HFF-Myc (cell line): ENCODE results near the gene VBP1.
"Not testable (repeated sequence)": the region's sequence is repeated elsewhere in the genome, so short reads cannot be mapped to it uniquely, and the experiment has no call there.

Source experiments
- DNase-seq: peaks from one replicate; pipeline ENCODE4 v3.0.0-alpha.2; 2011; ENCODE audit warnings: low read depth; ENCODE audit errors: extremely low read depth
- H3K4me3 ChIP-seq: replicated peaks from 2 replicates; pipeline ENCODE4 v1.5.1; 2011; ENCODE audit warnings: low read depth, mild to moderate bottlenecking, control low read depth, low read length
- CTCF ChIP-seq: IDR thresholded peaks from 2 replicates; pipeline ENCODE4 v1.5.1; 2012; ENCODE audit warnings: mild to moderate bottlenecking, low read depth, low read length, control low read depth; ENCODE audit errors: missing control alignments

Gene VBP1

GRCh38 chrX:155262970-155263754, 46.9 kb downstream of the VBP1 start:
- DNase-seq = no peak
- no peak for TF ChIP-seq CTCF
- H3K4me3 ChIP-seq = no peak overlapping the region

GRCh38 chrX:155263854-155264628, 47.8 kb downstream of the VBP1 start, which contains the start of gene RAB39B:
Gene RAB39B (minus strand): TSS chrX:155264491. CDS start chrX:155264288, 203 bp downstream.
- H3K4me3 ChIP-seq = peak within 1 kb of the TSS; percentile 16
- DNase-seq = peak; percentile 14
- TF ChIP-seq CTCF = no peak

- H3K4me3 ChIP-seq = no peak overlapping the region
- DNase-seq = no peak
- TF ChIP-seq CTCF = no peak
Observed at GRCh38 chrX:155266439-155266838, 50.2 kb downstream of the VBP1 start.

GRCh38 chrX:155267995-155268394, 51.7 kb downstream of the VBP1 start:
- H3K4me3 ChIP-seq, DNase-seq: not testable (repeated sequence)

GRCh38 chrX:155270969-155271368, 54.7 kb downstream of the VBP1 start:
- H3K4me3 ChIP-seq = no peak overlapping the region
- no peak for TF ChIP-seq CTCF
- no peak for DNase-seq

- H3K4me3 ChIP-seq = no peak overlapping the region
- DNase-seq = no peak
- no peak for TF ChIP-seq CTCF
Observed at GRCh38 chrX:155279873-155280272, 63.6 kb downstream of the VBP1 start.
